Measurements from ENCODE around the gene KIAA1191.

- TF ChIP-seq EGR1 (IDR thresholded peaks at IDR 0.05; ENCODE audit: low read depth) (no peak), CTCF (IDR thresholded peaks at IDR 0.05 in 2 of 3, conservative IDR thresholded peaks at IDR 0.05 in 1 of 3; ENCODE audit: borderline replicate concordance in 1 of 3, insufficient read depth in 1 of 3, low read depth in 2 of 3, low read length in 2 of 3) (no peak), YY1 (IDR thresholded peaks at IDR 0.05; ENCODE audit: extremely low read depth, insufficient replicate concordance, low read depth, low read length) (no peak), SIN3A (IDR thresholded peaks at IDR 0.05; ENCODE audit: low read depth) (no peak), EZH2 (IDR thresholded peaks at IDR 0.05) (no peak), ZNF274 (IDR thresholded peaks at IDR 0.05; ENCODE audit: low read depth, low read length) (no peak), CBX3 (IDR thresholded peaks at IDR 0.05; ENCODE audit: low read depth) (no peak), ZBTB33 (IDR thresholded peaks at IDR 0.05; ENCODE audit: extremely low read depth, insufficient replicate concordance, low read length) (no peak), EZH2phosphoT487 (IDR thresholded peaks at IDR 0.05; ENCODE audit: borderline replicate concordance) (no peak), POLR2A (IDR thresholded peaks at IDR 0.05; ENCODE audit: borderline replicate concordance, extremely low read depth, insufficient read depth, insufficient read length) (no peak), CEBPB (IDR thresholded peaks at IDR 0.05; ENCODE audit: low read depth) (no peak), REST (IDR thresholded peaks at IDR 0.05; ENCODE audit: low read depth) (no peak)
Measured at GRCh38 chr5:176350416-176350815, 11.1 kb downstream of the KIAA1191 start.
